CD4-positive, alpha-beta T cell treated with Interleukin-17A for 1 hour (primary cell): ENCODE results near the gene PLA1A.
"Not testable (repeated sequence)": the region's sequence is repeated elsewhere in the genome, so short reads cannot be mapped to it uniquely, and the experiment has no call there.

ENCODE experiments used
- DNase-seq: peaks from one replicate; pipeline ENCODE4 v3.0.0-alpha.2; 2020

PLA1A gene

DNA sequence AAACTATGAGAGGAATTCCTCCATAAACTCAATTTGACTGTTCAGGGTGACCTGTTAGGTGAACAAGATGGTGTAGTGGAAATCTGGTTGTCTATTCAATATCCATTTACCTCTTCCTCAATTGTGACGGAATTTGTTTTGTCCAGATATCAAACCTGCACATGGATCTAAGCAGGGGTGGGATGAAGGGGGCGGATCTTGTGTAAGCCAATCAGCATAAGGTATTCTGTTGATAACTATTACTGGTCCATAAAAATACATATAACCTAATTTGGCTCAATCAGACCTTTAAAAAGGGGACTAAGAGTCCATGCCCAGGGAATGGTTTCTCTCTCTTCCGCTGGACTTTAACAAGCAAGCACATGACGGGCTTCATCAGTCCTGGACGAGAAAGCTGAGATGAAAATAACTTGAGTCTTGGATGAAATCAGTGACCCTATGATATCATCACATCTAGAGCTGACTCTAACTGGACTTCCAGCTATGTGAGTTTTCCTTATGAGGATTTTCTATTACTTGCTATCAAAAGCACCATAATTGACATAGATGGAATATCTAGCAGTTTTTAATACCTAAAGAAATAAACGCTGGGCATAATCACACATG lies 68.4 kb downstream of the PLA1A start:
- DNase-seq = no peak

GRCh38 chr3:119669906-119670570 lies 72.4 kb downstream of the PLA1A start:
- no peak for DNase-seq

GRCh38 chr3:119672776-119673175 lies 75.1 kb downstream of the PLA1A start:
- no peak for DNase-seq

DNA sequence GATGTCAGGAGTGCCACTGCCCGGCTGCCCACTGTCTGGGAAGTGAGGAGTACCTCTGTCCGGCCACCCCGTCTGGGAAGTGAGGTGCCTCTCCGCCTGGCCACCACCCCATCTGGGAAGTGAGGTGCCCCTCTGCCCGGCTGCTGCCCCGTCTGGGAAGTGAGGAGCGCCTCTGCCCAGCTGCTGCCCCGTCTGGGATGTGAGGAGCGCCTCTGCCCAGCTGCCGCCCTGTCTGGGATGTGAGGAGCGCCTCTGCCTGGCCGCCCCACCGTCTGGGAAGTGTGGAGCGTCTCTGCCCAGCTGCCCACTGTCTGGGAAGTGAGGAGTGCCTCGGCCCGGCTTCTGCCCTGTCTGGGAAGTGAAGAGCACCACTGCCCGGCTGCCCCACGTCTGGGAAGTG lies 76.2 kb downstream of the PLA1A start:
- no peak for DNase-seq

DNA sequence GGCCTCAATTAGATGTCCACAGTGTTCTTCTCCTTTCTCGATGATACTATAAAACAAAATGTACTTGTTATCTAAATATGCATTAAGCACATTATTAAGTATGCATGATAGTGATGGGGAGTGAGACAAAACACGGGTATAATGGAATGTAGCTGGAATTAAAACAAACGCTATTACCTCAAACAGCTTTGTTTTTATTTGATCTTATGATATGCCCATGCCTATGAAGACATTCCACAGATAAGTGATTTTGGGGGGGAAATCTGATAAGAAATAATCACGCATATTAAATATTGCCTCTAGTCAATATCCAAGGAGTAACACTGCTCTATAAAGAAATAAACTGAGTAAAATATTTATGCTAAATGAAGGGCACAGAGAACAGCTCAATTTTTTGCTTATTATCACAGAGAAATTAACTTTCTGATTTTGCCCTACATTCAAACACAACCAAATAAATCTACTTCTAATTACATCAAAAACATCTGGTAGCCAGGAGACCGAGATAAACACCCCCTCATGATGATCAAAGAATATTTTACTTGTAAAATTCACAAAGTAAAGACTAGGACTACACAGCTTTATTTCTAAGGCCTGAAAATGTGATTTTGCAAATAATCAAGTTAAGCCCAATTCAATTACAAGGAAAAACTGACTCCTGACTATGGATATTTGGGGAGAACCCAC lies 77.6 kb downstream of the PLA1A start:
- DNase-seq = no peak

- DNase-seq = no peak
These were observed 78.3 kb downstream of the PLA1A start for GRCh38 chr3:119676020-119676419.

DNA sequence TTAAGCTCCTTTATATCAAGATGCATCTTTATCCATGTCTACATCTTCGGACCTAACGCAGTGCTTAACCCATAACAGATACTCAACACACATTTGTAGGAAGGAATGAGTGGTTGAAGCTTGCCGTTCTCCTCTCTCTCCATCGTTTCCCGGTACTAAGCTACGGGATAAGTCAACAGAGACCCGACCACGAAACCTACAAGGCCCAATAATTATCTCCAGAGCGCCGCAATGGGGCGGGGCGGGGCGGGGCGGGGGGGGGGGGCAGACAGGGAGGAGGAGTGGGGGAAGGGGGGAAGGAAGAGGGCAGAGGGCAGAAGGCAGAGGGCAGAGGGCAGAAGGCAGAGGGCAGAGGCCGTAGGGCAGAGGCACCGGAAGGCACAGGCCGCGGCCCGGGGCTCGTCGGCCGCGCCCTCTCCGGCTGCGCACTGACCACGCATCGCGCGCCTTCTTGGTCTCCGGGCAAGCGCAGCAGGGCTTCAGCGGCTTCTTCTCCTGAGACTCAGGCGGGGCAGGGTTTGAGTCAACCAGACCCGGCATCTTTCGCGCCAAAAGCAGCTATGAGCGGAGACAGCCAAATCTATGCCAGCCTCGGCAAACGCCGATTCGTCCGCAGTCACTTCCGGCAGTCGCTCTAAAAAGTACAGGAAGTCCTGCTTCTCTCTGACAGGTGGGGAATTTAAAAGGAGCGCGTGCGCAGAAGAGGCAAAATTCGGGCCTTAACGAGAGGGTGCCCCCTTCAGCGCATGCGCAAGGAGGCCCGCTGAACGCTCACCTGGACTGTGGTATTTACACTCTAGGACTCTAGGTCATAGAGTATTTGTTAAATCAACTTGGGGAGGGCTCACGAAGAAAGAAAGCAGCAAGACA lies 79.3 kb downstream of the PLA1A start, which contains the start of gene COX17:
Gene COX17, minus strand, starts transcription at position 636 of the 870 bp plus-strand sequence. Its CDS starts 96 bp downstream, at position 540.
- peak; percentile 99 for DNase-seq

GRCh38 chr3:119677641-119677934 lies 79.9 kb downstream of the PLA1A start:
- no peak for DNase-seq

DNA sequence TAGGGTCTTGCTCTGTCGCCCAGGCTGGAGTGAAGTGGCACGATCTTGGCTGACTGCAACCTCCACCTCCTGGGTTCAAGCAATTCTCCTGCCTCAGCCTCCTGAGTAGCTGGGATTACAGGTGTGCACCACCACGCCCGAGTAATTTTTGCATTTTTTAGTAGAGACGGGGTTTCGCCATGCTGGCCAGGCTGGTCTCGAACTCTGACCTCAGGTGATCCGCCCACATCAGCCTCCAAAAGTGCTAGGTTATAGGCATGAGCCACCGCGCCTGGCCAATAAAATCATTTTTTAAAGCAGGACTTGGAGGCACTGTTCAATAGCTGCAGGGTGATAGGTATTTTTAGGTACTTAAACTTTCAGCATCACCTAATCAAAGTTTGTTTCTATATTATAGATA lies 80.5 kb downstream of the PLA1A start:
- not testable (repeated sequence) for DNase-seq
